Calu3 (cell line): ENCODE measurements around the gene OGFRL1. TPM values are rescaled to one million over a fixed set of nuclear protein-coding genes. Genes with fewer than 3 reads are reported as not detected.
A peak's percentile ranks its signal among the peaks of the same experiment; 100 is the strongest.

Experiments
- BruUV-seq: library from RNA; stranded (reverse); fragments of 400-500 nt; replicated peaks from 2 replicates; lab custom pipeline; 2021; lab: Mats Ljungman, UMichigan
- CTCF ChIA-PET: fragments of 300-600 bp; sonication (Branson Sonifier 250); formaldehyde crosslinking; loops from one replicate; lab custom pipeline; 2022; ENCODE audit warnings: antibody characterized with exemption; lab: Charles Lee
- DNase-seq: peaks from one replicate; pipeline ENCODE4 v3.0.0; 2022
- H3K27ac Mint-ChIP-seq: one replicate; pipeline ENCODE4 v1.8.0; 2022; ENCODE audit warnings: mixed read lengths; ENCODE audit not compliant: unreplicated experiment
- H3K27me3 Mint-ChIP-seq: one replicate; pipeline ENCODE4 v1.8.0; 2022; ENCODE audit warnings: mixed read lengths; ENCODE audit not compliant: unreplicated experiment
- H3K36me3 Mint-ChIP-seq: one replicate; pipeline ENCODE4 v1.8.0; 2022; ENCODE audit warnings: mild to moderate bottlenecking, moderate library complexity, mixed read lengths; ENCODE audit not compliant: insufficient read depth, unreplicated experiment
- H3K4me1 Mint-ChIP-seq: one replicate; pipeline ENCODE4 v1.8.0; 2022; ENCODE audit warnings: mild to moderate bottlenecking, low read depth, mixed read lengths; ENCODE audit not compliant: unreplicated experiment
- H3K4me3 Mint-ChIP-seq: one replicate; pipeline ENCODE4 v1.8.0; 2022; ENCODE audit warnings: mild to moderate bottlenecking, low read depth, moderate library complexity, mixed read lengths; ENCODE audit not compliant: unreplicated experiment
- H3K9me3 Mint-ChIP-seq: one replicate; pipeline ENCODE4 v1.8.0; 2022; ENCODE audit warnings: low read depth, mixed read lengths; ENCODE audit not compliant: unreplicated experiment
- CTCF ChIP-seq: fragments of 200-600 bp; IDR thresholded peaks from one replicate; pipeline ENCODE4 v1.8.0; 2022; ENCODE audit warnings: antibody characterized with exemption; ENCODE audit not compliant: unreplicated experiment
- intact Hi-C: fragments of 100-400 bp; cut with micrococcal nuclease; formaldehyde crosslinking; loops from one replicate; pipeline ENCODE4 v1.10.0; 2022; ENCODE audit not compliant: unreplicated experiment
- total RNA-seq: library from RNA; stranded (reverse); gene quantifications from 2 replicates; pipeline ENCODE4 v1.2.3, GENCODE V29; 2022

Gene OGFRL1
- total RNA-seq, 1 experiment from 2014 or later, result 21.0 TPM

DNA sequence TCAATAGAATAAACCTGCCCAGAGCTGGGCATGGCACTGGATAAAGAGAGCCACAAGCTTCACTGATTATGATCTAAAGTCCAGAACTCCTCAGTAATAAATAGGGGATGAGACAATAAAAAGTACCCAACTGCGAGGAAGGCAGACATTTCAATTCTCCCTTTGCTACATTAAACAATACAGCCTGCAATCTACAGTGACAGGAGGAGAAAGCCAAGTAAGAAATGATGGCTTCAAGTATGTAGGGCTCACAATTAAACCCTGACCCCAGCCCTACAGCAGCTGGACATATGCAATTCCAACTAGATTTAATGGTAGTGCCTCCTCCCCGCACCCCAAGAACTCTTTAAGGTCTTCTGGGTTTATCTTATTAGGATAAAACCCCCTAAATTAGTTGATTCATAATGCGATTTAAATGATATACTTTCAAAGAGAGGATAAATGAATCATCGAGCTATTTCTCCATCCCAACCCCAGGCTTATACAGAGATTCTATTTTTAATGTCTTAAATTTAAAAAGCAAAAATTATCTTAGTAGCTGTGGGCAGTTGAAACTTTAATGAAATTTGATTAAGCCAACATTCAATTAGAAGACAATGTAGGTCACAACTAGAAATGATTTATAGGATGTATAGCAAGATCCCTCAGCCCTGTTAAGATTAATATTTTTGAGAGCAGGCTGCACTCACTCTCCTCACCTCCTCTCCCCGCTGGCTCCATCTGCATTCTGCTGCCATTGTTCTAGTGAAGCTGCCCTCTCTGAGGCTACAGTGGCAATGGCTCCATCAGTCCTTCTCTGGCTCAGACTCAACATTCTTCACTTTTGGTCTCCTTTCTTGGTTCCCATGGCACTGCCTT is 57.1 kb downstream of the OGFRL1 start:
- Mint-ChIP-seq H3K36me3 (no peaks in the 10 kb centered on the region), H3K9me3 (no peaks in the 10 kb centered on the region), H3K27me3 (no peaks in the 10 kb centered on the region), H3K4me1 (no peaks in the 10 kb centered on the region), H3K27ac (no peak overlapping the region), H3K4me3 (no peak overlapping the region)
- DNase-seq, result no peak
- no TSS peak for BruUV-seq
- intact Hi-C loops, result loop anchor here (5.0 kb wide), 1 partner anchor 53 kb away; no protein-coding TSS in a partner anchor
- CTCF ChIA-PET, result interaction anchor here (1.4 kb wide), 1 partner anchor 10 kb away, joined by 3 read pairs; no protein-coding TSS in a partner anchor
- no peak for TF ChIP-seq CTCF

DNA sequence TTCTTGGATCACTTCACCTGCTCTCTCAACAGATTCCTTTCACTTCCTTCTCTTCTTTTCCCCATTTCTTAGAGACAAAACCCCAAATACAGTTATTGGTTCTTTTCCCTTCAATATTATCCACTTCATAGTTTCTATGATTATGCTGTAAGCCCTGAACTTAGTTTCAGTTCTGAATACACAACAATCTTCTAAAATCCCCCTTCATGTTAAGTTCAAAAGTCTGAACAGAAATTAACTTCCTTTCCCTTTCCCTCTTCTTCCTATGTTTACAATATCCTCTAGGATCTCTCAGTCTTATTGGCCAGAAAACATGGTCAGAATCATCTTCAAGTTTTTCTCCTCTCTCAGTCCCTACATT is 57.7 kb downstream of the OGFRL1 start:
- CTCF ChIA-PET, result interaction anchor here (1.4 kb wide), 1 partner anchor 10 kb away, joined by 3 read pairs; no protein-coding TSS in a partner anchor
- DNase-seq, result no peak
- Mint-ChIP-seq H3K4me3 (no peak overlapping the region), H3K4me1 (no peaks in the 10 kb centered on the region), H3K36me3 (no peaks in the 10 kb centered on the region), H3K27me3 (no peaks in the 10 kb centered on the region), H3K27ac (no peak overlapping the region), H3K9me3 (no peaks in the 10 kb centered on the region)
- intact Hi-C loops, result loop anchor here (5.0 kb wide), 1 partner anchor 54 kb away; no protein-coding TSS in a partner anchor
- no TSS peak for BruUV-seq
- no peak for TF ChIP-seq CTCF

DNA sequence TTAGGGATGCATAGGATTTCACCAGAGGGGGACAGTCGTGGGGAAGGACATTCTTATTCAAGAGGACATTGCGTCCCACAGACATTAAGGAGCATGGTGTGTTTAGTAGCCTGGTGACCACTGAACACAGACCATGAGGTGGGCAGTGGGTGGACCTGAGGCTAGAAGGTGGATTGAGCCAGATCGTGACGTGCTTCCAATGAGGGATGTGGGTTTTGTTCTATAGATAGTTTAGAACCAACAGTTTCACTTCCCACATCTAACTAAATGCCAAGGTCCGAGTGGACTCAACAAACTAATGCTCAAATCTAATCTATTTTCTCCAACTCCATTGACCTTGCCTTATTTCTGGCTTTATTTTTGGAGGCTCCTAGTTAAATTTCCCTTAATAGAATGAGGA is 58.5 kb downstream of the OGFRL1 start:
- H3K4me3 Mint-ChIP-seq, result no peak overlapping the region
- no peaks in the 10 kb centered on the region for H3K9me3 Mint-ChIP-seq
- H3K27me3 Mint-ChIP-seq, result no peaks in the 10 kb centered on the region
- no peak for TF ChIP-seq CTCF
- DNase-seq, result no peak
- CTCF ChIA-PET, result no interaction called here
- no peaks in the 10 kb centered on the region for H3K4me1 Mint-ChIP-seq
- no TSS peak for BruUV-seq
- no peak overlapping the region for H3K27ac Mint-ChIP-seq
- intact Hi-C loops, result loop anchor here (5.0 kb wide), 1 partner anchor 55 kb away; no protein-coding TSS in a partner anchor
- H3K36me3 Mint-ChIP-seq, result no peaks in the 10 kb centered on the region

DNA sequence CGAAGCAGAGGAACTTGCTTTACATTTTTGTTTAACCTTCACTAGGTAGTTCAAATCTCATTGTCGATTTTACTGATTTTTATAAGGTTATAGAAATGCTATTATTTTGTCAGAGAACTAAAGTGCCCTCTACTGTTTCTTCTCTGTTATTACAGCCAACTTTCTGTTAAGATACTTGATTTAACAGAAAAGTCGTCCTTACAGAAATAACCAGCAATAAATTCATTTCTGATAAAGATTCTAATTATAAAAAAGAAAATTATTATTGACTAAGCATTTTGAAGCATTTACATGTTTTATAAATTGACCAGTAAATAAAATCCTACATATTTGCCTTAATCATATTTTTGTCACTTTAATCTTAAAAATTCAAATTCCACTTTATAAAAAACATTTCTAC is 60.8 kb downstream of the OGFRL1 start:
- no peaks in the 10 kb centered on the region for H3K27me3 Mint-ChIP-seq
- peak; percentile 73 for TF ChIP-seq CTCF
- H3K36me3 Mint-ChIP-seq, result no peaks in the 10 kb centered on the region
- intact Hi-C loops, result loop anchor here (1.0 to 5.0 kb wide), 2 partner anchors 57 to 158 kb away; no protein-coding TSS in a partner anchor
- H3K27ac Mint-ChIP-seq, result no peak overlapping the region
- H3K4me1 Mint-ChIP-seq, result no peaks in the 10 kb centered on the region
- CTCF ChIA-PET, result no interaction called here
- BruUV-seq, result no TSS peak
- no peak for DNase-seq
- H3K4me3 Mint-ChIP-seq, result no peak overlapping the region
- H3K9me3 Mint-ChIP-seq, result no peaks in the 10 kb centered on the region
